Measurements from ENCODE around the gene SLC35F2. TPM values are rescaled to one million over a fixed set of nuclear protein-coding genes. Genes with fewer than 3 reads are reported as not detected.

The SLC35F2 gene
- total RNA-seq, 2 donors from 2014 or later: 26.3 to 31.9 TPM

DNA sequence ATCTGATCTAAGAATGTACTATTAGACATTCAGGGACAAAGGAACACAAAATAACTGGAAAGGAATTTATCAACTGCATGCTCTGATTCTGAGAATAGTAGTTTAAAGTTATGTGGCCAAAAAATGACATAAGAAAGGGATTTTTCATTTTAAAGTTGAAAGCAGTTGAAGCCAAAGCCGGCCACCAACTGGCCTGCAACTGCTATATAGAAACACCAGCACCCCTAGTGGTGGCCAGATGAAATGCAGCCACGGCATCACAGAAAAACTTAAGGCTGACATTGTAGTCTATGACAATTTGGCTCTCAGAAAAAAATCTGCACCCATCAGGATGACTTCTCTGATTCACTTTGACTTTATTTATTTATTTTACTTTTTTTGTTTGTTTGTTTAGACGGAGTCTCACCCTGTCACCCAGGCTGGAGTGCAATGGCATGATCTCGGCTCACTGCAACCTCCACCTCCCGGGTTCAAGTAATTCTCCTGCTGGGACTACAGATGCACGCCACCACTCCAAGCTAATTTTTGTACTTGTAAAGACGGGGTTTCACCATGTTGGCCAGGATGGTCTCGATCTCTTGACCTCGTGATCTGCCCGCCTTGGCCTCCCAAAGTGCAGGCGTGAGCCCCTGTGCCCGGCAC is 59.2 kb downstream of the SLC35F2 start:
- Histone ChIP-seq H3K9me3 (no peaks in the 10 kb centered on the region), H3K36me3 (no peaks in the 10 kb centered on the region), H3K4me1 (no peaks in the 10 kb centered on the region), H3K27ac (no peak overlapping the region), H3K27me3 (no peaks in the 10 kb centered on the region), H3K4me3 (no peak overlapping the region), H3K9ac (ENCODE audit: low read depth in 2 of 2, low read length in 2 of 2) (no peak overlapping the region)
- TF ChIP-seq, protein P1, sequence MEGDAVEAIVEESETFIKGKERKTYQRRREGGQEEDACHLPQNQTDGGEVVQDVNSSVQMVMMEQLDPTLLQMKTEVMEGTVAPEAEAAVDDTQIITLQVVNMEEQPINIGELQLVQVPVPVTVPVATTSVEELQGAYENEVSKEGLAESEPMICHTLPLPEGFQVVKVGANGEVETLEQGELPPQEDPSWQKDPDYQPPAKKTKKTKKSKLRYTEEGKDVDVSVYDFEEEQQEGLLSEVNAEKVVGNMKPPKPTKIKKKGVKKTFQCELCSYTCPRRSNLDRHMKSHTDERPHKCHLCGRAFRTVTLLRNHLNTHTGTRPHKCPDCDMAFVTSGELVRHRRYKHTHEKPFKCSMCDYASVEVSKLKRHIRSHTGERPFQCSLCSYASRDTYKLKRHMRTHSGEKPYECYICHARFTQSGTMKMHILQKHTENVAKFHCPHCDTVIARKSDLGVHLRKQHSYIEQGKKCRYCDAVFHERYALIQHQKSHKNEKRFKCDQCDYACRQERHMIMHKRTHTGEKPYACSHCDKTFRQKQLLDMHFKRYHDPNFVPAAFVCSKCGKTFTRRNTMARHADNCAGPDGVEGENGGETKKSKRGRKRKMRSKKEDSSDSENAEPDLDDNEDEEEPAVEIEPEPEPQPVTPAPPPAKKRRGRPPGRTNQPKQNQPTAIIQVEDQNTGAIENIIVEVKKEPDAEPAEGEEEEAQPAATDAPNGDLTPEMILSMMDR (IDR thresholded peaks at IDR 0.05): peak; percentile 96
- intact Hi-C loops (cut with DNase I): no loop called here
- DNase-seq: peak; percentile 72

DNA sequence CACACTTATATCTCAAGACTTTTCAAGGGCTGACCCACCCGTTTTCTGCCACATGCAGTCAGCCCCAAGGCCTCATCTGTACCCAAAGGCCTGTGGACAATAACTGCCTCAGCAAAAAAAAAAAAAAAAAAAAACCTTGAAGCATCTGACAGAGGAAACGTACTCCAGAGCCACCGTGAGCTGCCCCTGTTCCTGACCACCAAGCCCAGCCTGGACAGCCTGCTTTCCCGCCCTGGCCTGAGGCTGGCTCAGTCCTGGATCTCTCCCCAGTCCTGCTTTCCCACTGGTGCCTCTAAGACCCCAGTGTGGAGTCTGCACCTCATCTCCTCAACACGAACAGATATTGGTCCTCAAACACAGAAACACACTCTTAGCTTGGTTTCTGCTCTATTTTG is 66.5 kb downstream of the SLC35F2 start:
- no peaks in the 10 kb centered on the region for H3K4me1 ChIP-seq
- TF ChIP-seq, protein P1 (IDR thresholded peaks at IDR 0.05): no peak
- no peaks in the 10 kb centered on the region for H3K36me3 ChIP-seq
- intact Hi-C loops (cut with DNase I): no loop called here
- no peak overlapping the region for H3K27ac ChIP-seq
- H3K27me3 ChIP-seq: no peaks in the 10 kb centered on the region
- no peak overlapping the region for H3K9ac ChIP-seq (ENCODE audit: low read depth in 2 of 2, low read length in 2 of 2)
- no peak overlapping the region for H3K4me3 ChIP-seq
- DNase-seq: no peak
- H3K9me3 ChIP-seq: no peaks in the 10 kb centered on the region

DNA sequence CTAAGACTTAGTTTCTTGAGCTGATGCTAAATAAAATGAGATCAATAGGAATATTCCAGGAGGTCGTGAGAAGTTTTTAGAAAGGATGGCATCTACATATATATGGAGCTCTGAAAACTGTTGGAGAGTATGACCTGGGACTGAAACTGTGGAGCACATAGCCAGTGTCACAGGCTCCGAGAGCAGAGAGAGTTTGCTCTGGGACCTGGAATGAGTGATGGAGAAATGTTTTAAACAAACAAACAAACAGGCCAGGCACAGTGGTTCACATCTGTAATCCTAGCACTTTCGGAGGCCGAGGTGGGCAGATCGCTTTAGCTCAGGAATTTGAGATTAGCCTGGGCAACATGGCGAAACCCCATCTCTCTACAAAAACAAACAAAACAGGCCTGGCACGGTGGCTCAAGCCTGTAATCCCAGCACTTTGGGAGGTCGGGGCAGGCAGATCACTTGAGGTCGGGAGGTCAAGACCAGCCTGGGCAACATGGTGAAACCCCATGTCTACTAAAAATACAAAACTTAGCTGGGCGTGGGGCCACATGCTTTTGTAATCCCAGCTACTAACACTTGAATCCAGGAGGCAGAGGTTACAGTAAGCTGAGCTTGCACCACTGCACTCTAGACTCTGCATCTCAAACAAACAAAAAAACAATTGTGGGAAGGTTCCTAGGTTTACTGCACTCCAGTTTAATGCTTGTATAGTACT is 67.1 kb downstream of the SLC35F2 start:
- H3K4me3 ChIP-seq: no peak overlapping the region
- no peaks in the 10 kb centered on the region for H3K27me3 ChIP-seq
- H3K9me3 ChIP-seq: no peaks in the 10 kb centered on the region
- H3K9ac ChIP-seq (ENCODE audit: low read depth in 2 of 2, low read length in 2 of 2): no peak overlapping the region
- TF ChIP-seq, protein P1 (IDR thresholded peaks at IDR 0.05): no peak
- intact Hi-C loops (cut with DNase I): no loop called here
- no peak overlapping the region for H3K27ac ChIP-seq
- H3K4me1 ChIP-seq: no peaks in the 10 kb centered on the region
- DNase-seq: no peak
- no peaks in the 10 kb centered on the region for H3K36me3 ChIP-seq

DNA sequence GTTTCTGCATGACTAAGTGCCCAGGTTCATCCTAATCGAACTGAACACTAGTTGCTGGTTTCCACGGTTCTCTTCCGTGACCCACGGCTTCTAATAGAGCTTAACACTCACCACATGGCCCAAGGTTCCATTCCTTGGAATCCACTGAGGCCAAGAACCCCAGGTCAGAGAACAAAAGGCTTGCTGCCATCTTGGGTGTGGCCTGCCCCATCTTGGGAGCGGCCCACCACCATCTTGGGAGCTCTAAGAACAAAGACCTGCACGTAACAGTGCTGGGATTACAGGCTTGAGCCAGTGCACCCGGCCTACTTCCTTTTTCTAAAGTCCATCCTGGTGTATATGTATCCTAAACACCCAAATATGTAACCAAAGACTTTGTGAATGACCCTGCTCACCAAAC is 68.8 kb downstream of the SLC35F2 start:
- TF ChIP-seq, protein P1 (IDR thresholded peaks at IDR 0.05): no peak
- H3K4me3 ChIP-seq: no peak overlapping the region
- no peak overlapping the region for H3K9ac ChIP-seq (ENCODE audit: low read depth in 2 of 2, low read length in 2 of 2)
- no peak for DNase-seq
- no peak overlapping the region for H3K27ac ChIP-seq
- no peaks in the 10 kb centered on the region for H3K36me3 ChIP-seq
- H3K9me3 ChIP-seq: no peaks in the 10 kb centered on the region
- intact Hi-C loops (cut with DNase I): no loop called here
- no peaks in the 10 kb centered on the region for H3K27me3 ChIP-seq
- H3K4me1 ChIP-seq: no peaks in the 10 kb centered on the region

DNA sequence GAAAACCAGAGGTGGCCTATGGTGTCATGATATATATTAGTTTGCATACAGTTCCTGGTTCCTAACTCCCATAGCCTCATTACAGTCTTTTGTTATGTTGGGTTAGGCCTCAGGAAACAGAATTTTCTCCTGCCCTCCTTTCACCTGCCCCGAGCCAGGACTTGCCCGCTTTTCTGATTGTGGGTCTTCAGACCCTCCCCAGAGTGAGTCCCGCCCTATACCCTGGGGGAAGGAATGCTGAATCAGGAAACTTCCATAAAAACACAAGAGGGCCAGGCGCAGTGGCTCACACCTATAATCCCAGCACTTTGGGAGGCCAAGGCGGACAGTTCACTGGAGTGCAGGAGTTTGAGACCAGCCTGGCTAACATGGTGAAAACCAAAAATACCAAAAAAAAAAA is 70.9 kb downstream of the SLC35F2 start:
- no peaks in the 10 kb centered on the region for H3K4me1 ChIP-seq
- H3K4me3 ChIP-seq: no peak overlapping the region
- H3K9me3 ChIP-seq: no peaks in the 10 kb centered on the region
- no peaks in the 10 kb centered on the region for H3K27me3 ChIP-seq
- TF ChIP-seq, protein P1 (IDR thresholded peaks at IDR 0.05): no peak
- intact Hi-C loops (cut with DNase I): no loop called here
- H3K9ac ChIP-seq (ENCODE audit: low read depth in 2 of 2, low read length in 2 of 2): no peak overlapping the region
- no peak for DNase-seq
- no peak overlapping the region for H3K27ac ChIP-seq
- no peaks in the 10 kb centered on the region for H3K36me3 ChIP-seq

Measured in colonic mucosa (tissue), 4 donors.